HEK293 (cell line): ENCODE data around the gene ATP7A.

Experiments
- ZFP41 ChIP-seq: fragments of 450-650 bp; formaldehyde crosslinking; IDR thresholded peaks from 2 replicates; pipeline ENCODE4 v1.5.1; 2016; ENCODE audit warnings: missing biosample characterization, missing genetic modification characterization, borderline replicate concordance
- ZNF549 ChIP-seq: fragments of 450-650 bp; IDR thresholded peaks from 2 replicates; pipeline ENCODE4 v1.5.1; 2018; ENCODE audit warnings: missing biosample characterization, missing genetic modification characterization, mild to moderate bottlenecking, inconsistent platforms, moderate library complexity
- ZNF660 ChIP-seq: fragments of 450-650 bp; IDR thresholded peaks from 2 replicates; pipeline ENCODE4 v1.5.1; 2018; ENCODE audit warnings: missing biosample characterization, mild to moderate bottlenecking, missing genetic modification characterization
- TF ChIP-seq, protein P1 (sequence below): fragments of 450-650 bp; formaldehyde crosslinking; IDR thresholded peaks from 2 replicates; pipeline ENCODE4; 2016; ENCODE audit warnings: missing biosample characterization, missing genetic modification characterization
- TF ChIP-seq, protein P2 (sequence below): fragments of 450-650 bp; formaldehyde crosslinking; IDR thresholded peaks from 2 replicates; pipeline ENCODE4 v1.5.1; 2017; ENCODE audit warnings: missing biosample characterization, missing genetic modification characterization
- TF ChIP-seq, protein P3 (sequence below): fragments of 450-650 bp; formaldehyde crosslinking; IDR thresholded peaks from 2 replicates; pipeline ENCODE4 v1.5.1; 2016; ENCODE audit warnings: missing biosample characterization, missing genetic modification characterization
- TF ChIP-seq, protein P4 (sequence below): fragments of 450-650 bp; formaldehyde crosslinking; optimal IDR thresholded peaks from 2 replicates; pipeline ENCODE3; 2016; ENCODE audit warnings: missing biosample characterization, mild to moderate bottlenecking, missing genetic modification characterization
- TF ChIP-seq, protein P5 (sequence below): fragments of 450-650 bp; formaldehyde crosslinking; IDR thresholded peaks from 2 replicates; pipeline ENCODE4 v1.5.1; 2016; ENCODE audit warnings: missing biosample characterization, missing genetic modification characterization

DNA sequence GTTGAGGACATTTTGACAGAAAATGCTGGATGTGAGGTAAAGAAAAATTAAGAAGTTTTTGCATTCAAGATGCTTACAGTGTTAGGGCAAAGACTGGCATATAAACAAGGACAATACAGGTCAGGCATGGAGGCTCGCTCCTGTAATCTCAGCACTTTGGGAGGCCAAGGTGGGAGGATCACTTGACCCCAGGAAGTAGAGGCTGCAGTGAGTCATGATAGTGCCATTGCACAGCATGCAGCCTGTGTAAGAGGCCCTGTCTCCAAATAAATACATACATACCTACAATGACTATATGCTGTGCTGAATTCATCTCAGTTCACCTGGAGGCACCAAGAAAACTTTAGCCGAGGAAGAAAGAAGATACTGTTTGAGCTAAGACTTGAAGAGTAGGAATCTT lies 17.6 kb upstream of the ATP7A start:
- TF ChIP-seq, protein P1, sequence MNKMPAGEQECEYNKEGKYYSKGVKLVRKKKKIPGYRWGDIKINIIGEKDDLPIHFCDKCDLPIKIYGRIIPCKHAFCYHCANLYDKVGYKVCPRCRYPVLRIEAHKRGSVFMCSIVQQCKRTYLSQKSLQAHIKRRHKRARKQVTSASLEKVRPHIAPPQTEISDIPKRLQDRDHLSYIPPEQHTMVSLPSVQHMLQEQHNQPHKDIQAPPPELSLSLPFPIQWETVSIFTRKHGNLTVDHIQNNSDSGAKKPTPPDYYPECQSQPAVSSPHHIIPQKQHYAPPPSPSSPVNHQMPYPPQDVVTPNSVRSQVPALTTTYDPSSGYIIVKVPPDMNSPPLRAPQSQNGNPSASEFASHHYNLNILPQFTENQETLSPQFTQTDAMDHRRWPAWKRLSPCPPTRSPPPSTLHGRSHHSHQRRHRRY (tag by site-specific recombination): no peak
- TF ChIP-seq ZNF660 (tag by site-specific recombination): no peak
- TF ChIP-seq, protein P2, sequence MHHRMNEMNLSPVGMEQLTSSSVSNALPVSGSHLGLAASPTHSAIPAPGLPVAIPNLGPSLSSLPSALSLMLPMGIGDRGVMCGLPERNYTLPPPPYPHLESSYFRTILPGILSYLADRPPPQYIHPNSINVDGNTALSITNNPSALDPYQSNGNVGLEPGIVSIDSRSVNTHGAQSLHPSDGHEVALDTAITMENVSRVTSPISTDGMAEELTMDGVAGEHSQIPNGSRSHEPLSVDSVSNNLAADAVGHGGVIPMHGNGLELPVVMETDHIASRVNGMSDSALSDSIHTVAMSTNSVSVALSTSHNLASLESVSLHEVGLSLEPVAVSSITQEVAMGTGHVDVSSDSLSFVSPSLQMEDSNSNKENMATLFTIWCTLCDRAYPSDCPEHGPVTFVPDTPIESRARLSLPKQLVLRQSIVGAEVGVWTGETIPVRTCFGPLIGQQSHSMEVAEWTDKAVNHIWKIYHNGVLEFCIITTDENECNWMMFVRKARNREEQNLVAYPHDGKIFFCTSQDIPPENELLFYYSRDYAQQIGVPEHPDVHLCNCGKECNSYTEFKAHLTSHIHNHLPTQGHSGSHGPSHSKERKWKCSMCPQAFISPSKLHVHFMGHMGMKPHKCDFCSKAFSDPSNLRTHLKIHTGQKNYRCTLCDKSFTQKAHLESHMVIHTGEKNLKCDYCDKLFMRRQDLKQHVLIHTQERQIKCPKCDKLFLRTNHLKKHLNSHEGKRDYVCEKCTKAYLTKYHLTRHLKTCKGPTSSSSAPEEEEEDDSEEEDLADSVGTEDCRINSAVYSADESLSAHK (tag by site-specific recombination): no peak
- TF ChIP-seq ZFP41 (tag by site-specific recombination): no peak
- TF ChIP-seq, protein P3, sequence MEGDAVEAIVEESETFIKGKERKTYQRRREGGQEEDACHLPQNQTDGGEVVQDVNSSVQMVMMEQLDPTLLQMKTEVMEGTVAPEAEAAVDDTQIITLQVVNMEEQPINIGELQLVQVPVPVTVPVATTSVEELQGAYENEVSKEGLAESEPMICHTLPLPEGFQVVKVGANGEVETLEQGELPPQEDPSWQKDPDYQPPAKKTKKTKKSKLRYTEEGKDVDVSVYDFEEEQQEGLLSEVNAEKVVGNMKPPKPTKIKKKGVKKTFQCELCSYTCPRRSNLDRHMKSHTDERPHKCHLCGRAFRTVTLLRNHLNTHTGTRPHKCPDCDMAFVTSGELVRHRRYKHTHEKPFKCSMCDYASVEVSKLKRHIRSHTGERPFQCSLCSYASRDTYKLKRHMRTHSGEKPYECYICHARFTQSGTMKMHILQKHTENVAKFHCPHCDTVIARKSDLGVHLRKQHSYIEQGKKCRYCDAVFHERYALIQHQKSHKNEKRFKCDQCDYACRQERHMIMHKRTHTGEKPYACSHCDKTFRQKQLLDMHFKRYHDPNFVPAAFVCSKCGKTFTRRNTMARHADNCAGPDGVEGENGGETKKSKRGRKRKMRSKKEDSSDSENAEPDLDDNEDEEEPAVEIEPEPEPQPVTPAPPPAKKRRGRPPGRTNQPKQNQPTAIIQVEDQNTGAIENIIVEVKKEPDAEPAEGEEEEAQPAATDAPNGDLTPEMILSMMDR (tag by site-specific recombination): no peak
- TF ChIP-seq, protein P4, sequence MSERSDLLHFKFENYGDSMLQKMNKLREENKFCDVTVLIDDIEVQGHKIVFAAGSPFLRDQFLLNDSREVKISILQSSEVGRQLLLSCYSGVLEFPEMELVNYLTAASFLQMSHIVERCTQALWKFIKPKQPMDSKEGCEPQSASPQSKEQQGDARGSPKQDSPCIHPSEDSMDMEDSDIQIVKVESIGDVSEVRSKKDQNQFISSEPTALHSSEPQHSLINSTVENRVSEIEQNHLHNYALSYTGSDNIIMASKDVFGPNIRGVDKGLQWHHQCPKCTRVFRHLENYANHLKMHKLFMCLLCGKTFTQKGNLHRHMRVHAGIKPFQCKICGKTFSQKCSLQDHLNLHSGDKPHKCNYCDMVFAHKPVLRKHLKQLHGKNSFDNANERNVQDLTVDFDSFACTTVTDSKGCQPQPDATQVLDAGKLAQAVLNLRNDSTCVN (tag by site-specific recombination): no peak
- no peak for TF ChIP-seq ZNF549 (tag by site-specific recombination)
- TF ChIP-seq, protein P5, sequence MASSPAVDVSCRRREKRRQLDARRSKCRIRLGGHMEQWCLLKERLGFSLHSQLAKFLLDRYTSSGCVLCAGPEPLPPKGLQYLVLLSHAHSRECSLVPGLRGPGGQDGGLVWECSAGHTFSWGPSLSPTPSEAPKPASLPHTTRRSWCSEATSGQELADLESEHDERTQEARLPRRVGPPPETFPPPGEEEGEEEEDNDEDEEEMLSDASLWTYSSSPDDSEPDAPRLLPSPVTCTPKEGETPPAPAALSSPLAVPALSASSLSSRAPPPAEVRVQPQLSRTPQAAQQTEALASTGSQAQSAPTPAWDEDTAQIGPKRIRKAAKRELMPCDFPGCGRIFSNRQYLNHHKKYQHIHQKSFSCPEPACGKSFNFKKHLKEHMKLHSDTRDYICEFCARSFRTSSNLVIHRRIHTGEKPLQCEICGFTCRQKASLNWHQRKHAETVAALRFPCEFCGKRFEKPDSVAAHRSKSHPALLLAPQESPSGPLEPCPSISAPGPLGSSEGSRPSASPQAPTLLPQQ (tag by site-specific recombination): no peak
